ENCODE measurements around the gene MFSD6.
"Not testable (repeated sequence)": the region's sequence is repeated elsewhere in the genome, so short reads cannot be mapped to it uniquely, and the experiment has no call there.

MFSD6 gene

DNA sequence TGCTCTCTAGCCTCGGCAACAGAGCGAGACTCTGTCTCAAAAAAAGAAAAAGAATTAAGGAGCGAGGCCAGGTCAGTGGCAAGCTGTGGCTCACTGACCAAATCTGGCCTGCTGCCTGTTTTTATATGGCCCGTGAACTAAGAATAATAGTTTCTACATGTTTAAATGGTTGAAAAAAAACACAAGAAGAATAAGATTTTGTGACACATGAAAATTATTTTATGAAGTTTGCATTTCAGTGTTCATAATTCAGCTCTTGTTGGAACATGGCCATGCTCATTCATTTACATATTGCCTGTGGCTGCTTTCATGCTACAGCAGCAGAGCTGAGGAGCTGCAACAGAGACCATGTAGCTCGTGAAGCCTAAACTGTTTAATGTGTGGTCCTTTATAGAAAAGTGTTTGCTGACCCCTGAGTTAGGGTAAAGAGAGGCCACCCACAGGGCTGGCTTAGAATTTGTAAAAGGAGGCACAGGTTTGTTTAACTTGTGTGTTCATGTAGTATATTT, 59.5 kb downstream of the MFSD6 start:
- FAIRE-seq = no peak

GRCh38 chr2:190468354-190468753, 60.2 kb downstream of the MFSD6 start:
- not testable (repeated sequence) for FAIRE-seq

GRCh38 chr2:190468814-190469569, 60.8 kb downstream of the MFSD6 start:
- FAIRE-seq = no peak

- FAIRE-seq = no peak
Observed at GRCh38 chr2:190469771-190470170, 61.6 kb downstream of the MFSD6 start.

GRCh38 chr2:190470256-190470826, 62.2 kb downstream of the MFSD6 start:
- no peak for FAIRE-seq

GRCh38 chr2:190477661-190478454, 69.7 kb downstream of the MFSD6 start:
- no peak for FAIRE-seq

DNA sequence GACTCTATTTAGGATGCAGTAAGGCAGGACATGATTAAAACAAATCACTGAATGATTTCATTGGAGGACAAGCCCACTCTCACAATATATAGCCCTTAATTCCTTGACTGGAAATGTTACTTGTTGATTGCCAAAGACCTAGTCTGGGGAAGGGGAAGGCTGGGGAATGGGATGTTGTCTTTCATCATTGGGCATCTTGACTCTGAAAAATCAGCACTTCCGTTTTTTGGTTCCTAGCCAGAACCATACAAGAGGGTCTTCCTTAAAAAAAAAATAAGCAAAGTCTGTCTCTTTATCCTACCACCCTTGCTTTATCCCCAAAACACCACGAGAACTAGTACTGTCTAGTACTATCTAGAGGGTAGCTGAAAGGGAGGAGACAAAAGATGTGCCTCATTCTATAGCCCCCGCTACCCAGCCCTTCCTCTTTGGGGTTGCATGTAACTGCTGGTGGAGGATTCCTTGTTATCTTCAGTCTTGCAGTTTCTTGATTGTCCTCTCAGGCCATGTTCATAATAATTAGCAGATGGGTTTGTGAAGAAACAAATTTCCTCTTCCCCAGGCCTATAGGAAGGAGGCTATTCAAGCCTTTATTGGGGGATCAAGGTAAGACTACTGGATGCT, 70.5 kb downstream of the MFSD6 start:
- FAIRE-seq = no peak

GRCh38 chr2:190481339-190481738, 73.2 kb downstream of the MFSD6 start:
- FAIRE-seq = no peak

- FAIRE-seq = no peak
Observed at GRCh38 chr2:190482451-190482850, 74.3 kb downstream of the MFSD6 start.

DNA sequence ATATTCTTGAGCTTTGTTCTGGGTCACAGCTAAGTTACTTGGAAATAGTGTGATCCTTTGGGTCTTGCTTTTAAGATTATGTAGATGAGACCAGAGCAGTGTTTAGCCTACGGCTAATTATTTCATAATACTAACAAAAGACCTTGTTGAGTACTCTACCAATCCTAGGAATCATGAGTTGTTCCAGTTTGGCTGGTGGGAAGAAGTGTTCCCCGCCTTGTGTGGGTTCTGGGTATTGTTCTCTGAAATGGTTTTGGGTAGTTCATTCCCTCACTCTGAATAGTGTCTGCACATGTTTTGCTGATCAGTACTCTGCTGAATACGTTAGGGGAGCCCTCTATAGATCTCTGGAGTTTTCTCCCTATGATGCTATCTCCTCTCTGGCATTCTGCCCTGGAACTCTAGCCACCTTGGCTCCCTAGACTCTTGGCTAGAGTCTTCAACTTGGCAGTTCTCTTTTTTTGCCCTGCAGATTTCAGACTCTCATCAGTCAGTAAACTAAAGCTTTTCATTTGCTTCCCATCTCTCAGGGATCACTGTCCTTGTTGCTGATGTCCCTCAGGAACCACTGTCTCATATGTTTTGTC, 78.0 kb downstream of the MFSD6 start:
- FAIRE-seq = no peak

GRCh38 chr2:190488516-190489233, 80.5 kb downstream of the MFSD6 start:
- FAIRE-seq = no peak

DNA sequence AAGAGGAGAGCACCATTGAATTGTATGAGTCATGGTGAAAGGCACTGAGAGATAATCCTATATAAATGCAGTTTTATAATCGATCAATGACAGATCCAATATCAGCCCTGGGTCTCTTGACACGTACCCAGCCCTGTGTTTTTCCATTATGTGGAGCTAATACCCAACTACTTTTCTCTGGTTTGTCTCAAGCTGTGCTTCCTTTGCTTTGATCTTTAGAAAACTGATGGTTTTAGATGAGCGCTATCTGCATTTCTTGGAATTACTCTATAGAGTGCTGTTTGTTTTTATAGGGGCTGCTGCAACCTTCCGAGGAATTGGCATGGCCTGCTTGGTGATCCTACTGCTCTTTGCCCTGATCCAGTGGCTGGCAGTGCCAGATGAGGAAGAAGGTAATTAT, 81.3 kb downstream of the MFSD6 start:
- no peak for FAIRE-seq

DNA sequence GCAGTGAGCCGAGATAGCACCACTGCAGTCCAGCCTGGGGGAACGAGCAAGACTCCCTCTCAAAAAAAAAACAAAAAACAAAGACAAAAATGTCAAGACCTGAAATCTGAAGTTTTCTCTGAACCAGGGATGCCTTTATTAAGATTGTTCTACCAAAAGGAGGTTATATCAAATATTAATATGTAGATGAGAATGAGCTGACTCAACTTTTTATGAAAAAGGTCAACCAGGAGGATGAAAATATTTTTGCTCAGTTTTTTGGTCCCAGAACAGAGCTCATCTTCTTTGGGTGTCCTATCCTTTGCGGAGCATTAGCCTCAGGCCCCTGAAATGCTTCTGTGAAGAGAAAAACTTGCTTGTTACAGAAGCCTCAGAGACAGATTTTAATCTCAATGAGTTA, 82.3 kb downstream of the MFSD6 start:
- no peak for FAIRE-seq

- no peak for FAIRE-seq
Observed at GRCh38 chr2:190493095-190493494, 84.9 kb downstream of the MFSD6 start.

- not testable (repeated sequence) for FAIRE-seq
Observed at GRCh38 chr2:190494600-190495227, 86.6 kb downstream of the MFSD6 start.

GRCh38 chr2:190497428-190497827, 89.3 kb downstream of the MFSD6 start:
- no peak for FAIRE-seq

- FAIRE-seq = no peak
Observed at GRCh38 chr2:190499273-190499672, 91.1 kb downstream of the MFSD6 start.

DNA sequence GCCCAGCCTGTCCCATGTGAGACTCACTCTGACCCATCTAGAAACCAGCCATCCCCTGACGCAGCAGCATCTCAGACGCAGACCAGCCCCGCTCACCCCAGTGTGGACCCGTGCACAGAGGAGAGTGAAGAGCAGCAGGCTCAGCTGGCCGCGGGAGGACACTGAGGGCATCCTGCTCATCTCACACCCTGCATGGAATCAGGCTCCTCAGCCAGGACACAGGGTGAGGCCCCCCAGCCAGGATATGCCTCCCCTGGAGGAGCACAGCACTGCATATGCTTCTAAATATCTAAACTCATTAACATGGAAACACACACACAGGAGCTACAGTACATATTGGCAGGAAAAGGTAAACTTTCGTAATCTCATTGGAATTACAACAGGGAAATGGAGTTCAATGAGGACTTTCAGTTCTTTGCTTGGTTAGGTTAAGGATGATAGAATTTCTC, 91.9 kb downstream of the MFSD6 start:
- FAIRE-seq = no peak

- FAIRE-seq = no peak
Observed at GRCh38 chr2:190501231-190501630, 93.1 kb downstream of the MFSD6 start.

DNA sequence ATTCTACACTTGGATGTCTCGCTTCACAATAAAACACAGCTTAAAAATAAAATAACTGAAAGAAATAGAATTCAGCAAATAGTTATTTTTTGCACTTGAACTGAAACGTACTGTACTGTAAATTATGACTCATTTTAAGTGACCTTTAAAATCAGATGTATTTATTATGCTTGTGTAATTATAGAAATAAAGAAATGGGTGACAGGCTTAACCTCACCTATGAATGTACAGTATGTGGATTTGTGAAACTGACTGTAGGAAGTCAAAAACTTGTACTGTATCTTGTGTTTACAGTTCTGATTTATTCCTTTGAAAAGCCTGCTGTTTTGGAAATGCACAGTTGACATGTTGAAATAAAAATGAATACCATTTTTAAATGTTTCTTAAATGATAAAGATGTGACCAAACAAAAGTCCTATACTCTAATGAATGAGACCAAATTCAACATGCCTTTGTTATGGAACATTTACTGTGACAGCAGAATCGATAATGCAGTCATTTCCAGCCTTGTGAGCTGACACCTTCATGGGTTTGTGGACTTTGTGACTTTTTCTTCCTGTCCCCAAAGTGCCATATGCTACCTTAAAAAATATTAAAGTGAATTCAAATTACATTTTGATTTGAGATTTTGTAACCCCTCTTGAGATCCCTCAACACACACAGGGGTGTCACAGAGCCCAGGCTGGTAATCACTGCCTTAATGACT, 93.7 kb downstream of the MFSD6 start:
- no peak for FAIRE-seq

DNA sequence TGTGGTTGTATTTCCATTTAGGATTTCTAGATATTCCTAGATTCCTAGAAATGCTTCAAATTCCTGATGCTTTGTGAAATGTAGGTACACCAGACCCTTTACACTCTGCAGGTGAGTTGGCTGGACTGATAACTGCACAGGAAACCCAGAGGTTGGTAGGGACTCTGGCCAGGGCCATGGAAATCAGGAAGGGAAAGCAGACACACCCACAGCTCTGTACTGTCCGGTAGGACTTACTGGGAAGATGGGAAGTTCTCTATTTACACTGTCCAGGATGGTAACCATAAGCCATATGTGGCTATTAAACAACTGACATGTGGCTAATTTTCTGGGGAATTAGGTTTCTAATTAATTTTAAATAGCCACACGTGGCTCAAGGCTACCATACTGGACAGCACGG, 94.9 kb downstream of the MFSD6 start:
- no peak for FAIRE-seq
